Peyer's patch (tissue), 4 donors: ENCODE data around the gene KIRREL3. TPM values are rescaled to one million over a fixed set of nuclear protein-coding genes. Genes with fewer than 3 reads are reported as not detected.

Experiments used
- DNase-seq, 3 donors: peaks; one replicate each; pipeline ENCODE4 v3.0.0-alpha.2; 2017 to 2019
- H3K27ac ChIP-seq, 4 donors: fragments of 200-600 bp; sonication (generic); one replicate each; pipeline ENCODE4 v1.5.1; 2016 to 2019
- H3K27me3 ChIP-seq, 2 donors: fragments of 200-600 bp; sonication (generic); one replicate each; pipeline ENCODE4 v1.5.1; 2019
- H3K36me3 ChIP-seq, 3 donors: fragments of 200-600 bp; sonication (generic); one replicate each; pipeline ENCODE4 v1.5.1; 2016 to 2019
- H3K4me1 ChIP-seq, 4 donors: fragments of 200-600 bp; sonication (generic); one replicate each; pipeline ENCODE4 v1.5.1; 2016 to 2019
- H3K4me3 ChIP-seq, 4 donors: fragments of 200-600 bp; sonication (generic); 1 replicate in 3 of 4; 2 replicates in 1 of 4; pipeline ENCODE4 v1.5.1; 2016 to 2019; ENCODE audit warnings: mild to moderate bottlenecking in 1 of 4
- H3K9me3 ChIP-seq, 4 donors: fragments of 200-600 bp; sonication (generic); one replicate each; pipeline ENCODE4 v1.5.1; 2016 to 2019; ENCODE audit warnings: mild to moderate bottlenecking in 1 of 4
- POLR2A ChIP-seq, 2 donors: fragments of 450-650 bp; IDR thresholded peaks; one replicate each; pipeline ENCODE4 v1.5.1; 2017; ENCODE audit warnings: antibody characterized with exemption in 2 of 2, mild to moderate bottlenecking in 2 of 2, moderate library complexity in 2 of 2
- total RNA-seq, 4 donors: library from RNA; depleted of rRNA; stranded (reverse); fragments of >200 nt; gene quantifications; one replicate each; pipeline ENCODE4 v1.1.0, GENCODE V29; 2016
- TF ChIP-seq, protein P1 (sequence below), 6 experiments: fragments of 450-650 bp in 4 of 6; fragments of 200-600 bp in 2 of 6; sonication (generic) in 1 of 6; IDR thresholded peaks; one replicate each; pipeline ENCODE4 v1.5.1; 2017 to 2019; ENCODE audit warnings: antibody characterized with exemption in 6 of 6, mild to moderate bottlenecking in 3 of 6, moderate library complexity in 1 of 6

KIRREL3 gene
- total RNA-seq, 4 donors from 2014 or later: 0.83 TPM; not detected in 3

GRCh38 chr11:126601550-126602215, 398.9 kb downstream of the KIRREL3 start:
- DNase-seq: no peak
- Histone ChIP-seq H3K9me3 (no peaks in the 10 kb centered on the region), H3K27ac (no peak overlapping the region), H3K4me1 (no peaks in the 10 kb centered on the region), H3K27me3 (no peaks in the 10 kb centered on the region), H3K36me3 (no peaks in the 10 kb centered on the region), H3K4me3 (no peak overlapping the region)
- TF ChIP-seq, protein P1, sequence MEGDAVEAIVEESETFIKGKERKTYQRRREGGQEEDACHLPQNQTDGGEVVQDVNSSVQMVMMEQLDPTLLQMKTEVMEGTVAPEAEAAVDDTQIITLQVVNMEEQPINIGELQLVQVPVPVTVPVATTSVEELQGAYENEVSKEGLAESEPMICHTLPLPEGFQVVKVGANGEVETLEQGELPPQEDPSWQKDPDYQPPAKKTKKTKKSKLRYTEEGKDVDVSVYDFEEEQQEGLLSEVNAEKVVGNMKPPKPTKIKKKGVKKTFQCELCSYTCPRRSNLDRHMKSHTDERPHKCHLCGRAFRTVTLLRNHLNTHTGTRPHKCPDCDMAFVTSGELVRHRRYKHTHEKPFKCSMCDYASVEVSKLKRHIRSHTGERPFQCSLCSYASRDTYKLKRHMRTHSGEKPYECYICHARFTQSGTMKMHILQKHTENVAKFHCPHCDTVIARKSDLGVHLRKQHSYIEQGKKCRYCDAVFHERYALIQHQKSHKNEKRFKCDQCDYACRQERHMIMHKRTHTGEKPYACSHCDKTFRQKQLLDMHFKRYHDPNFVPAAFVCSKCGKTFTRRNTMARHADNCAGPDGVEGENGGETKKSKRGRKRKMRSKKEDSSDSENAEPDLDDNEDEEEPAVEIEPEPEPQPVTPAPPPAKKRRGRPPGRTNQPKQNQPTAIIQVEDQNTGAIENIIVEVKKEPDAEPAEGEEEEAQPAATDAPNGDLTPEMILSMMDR (IDR thresholded peaks at IDR 0.05): no peak
- no peak for TF ChIP-seq POLR2A (IDR thresholded peaks at IDR 0.05)

- Histone ChIP-seq H3K27ac (no peak overlapping the region), H3K36me3 (no peaks in the 10 kb centered on the region), H3K4me3 (no peak overlapping the region), H3K4me1 (no peaks in the 10 kb centered on the region), H3K27me3 (no peaks in the 10 kb centered on the region), H3K9me3 (no peaks in the 10 kb centered on the region)
- no peak for DNase-seq
- TF ChIP-seq, protein P1 (IDR thresholded peaks at IDR 0.05): no peak
- TF ChIP-seq POLR2A (IDR thresholded peaks at IDR 0.05): no peak
Observed at GRCh38 chr11:126601136-126601535, 399.4 kb downstream of the KIRREL3 start.

DNA sequence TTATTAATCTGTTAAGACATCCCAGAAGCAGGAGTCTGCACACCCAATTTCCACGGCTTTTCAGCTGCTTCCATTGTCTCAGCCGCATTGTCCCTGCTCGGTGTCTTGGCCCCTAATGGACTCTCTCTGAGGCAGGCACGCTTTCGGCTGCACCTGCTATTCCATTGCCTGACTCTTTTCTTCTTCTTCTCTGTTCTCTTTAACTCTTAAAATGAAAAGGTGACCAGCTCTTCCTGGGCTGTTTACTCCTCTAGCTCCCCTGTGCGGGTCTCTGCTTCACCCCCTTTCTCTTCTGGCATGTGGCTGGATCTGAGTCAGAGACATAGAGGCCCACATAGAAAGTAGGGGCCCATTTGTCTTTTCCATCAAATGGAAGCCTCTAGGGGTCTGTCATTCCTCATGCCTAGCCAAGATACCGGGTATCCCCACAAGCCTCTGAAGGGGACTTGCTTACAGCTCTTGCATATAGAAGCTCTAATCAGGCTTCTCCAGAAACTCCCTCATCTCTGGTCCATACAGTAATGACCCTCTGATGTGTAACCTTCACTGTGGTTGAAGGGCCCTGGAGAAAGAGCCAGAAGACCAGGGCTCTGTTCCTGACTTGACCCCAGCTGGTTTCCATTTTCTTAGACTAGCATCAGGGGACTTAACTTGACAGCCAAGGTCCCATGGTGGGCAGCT, 401.2 kb downstream of the KIRREL3 start:
- TF ChIP-seq, protein P1 (IDR thresholded peaks at IDR 0.05): no peak
- TF ChIP-seq POLR2A (IDR thresholded peaks at IDR 0.05): no peak
- no peak for DNase-seq
- Histone ChIP-seq H3K36me3 (no peaks in the 10 kb centered on the region), H3K27me3 (no peaks in the 10 kb centered on the region), H3K9me3 (no peaks in the 10 kb centered on the region), H3K4me3 (no peak overlapping the region), H3K4me1 (no peaks in the 10 kb centered on the region), H3K27ac (no peak overlapping the region)

DNA sequence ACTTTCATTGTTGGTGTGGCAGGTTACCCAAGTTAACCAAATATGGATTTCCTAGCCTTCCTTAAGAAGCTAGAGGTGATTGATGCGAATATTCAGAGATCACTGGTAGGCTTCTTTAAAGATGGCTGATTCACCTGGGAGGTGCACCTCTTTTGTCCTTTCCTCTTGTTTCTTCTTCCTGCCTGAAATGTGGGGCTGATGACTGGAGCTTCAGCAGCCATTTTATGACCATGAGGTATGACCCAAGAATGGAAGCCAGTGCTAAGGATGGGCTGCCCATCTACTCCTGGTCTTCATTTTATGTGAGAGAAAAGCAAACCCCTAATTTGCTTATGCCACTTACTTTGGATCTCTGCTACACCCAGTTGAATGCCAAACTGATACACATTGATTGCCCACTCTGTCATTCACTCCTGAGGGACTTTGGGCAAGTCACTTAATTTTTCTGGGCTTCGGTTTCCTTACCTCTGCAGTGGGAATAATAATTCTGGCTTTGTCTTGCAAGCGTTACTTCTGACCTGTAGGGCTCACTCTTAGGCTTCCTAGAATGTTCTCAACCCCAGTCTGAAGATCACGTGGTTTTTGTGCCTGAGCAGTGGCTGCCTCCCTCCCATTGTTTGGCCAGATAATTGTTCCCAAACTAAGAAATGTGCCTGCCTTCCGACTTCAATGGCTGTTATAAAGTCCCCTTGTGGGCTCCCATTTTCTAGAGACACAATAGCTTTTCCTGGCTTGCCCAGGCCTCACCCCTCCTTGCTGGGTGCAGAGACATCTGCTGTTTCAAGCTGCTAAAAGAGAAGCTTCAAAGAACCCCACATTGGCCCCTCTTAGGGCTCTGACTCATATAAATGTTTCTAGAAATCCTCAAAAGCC, 402.0 kb downstream of the KIRREL3 start:
- Histone ChIP-seq H3K27ac (no peak overlapping the region), H3K36me3 (no peaks in the 10 kb centered on the region), H3K27me3 (no peaks in the 10 kb centered on the region), H3K4me1 (no peaks in the 10 kb centered on the region), H3K4me3 (no peak overlapping the region), H3K9me3 (no peaks in the 10 kb centered on the region)
- no peak for TF ChIP-seq POLR2A (IDR thresholded peaks at IDR 0.05)
- TF ChIP-seq, protein P1 (IDR thresholded peaks at IDR 0.05): no peak
- no peak for DNase-seq

GRCh38 chr11:126597041-126597440, 403.5 kb downstream of the KIRREL3 start:
- H3K4me1 ChIP-seq: no peaks in the 10 kb centered on the region
- no peak overlapping the region for H3K27ac ChIP-seq
- H3K27me3 ChIP-seq: no peaks in the 10 kb centered on the region
- no peak for DNase-seq
- no peak for TF ChIP-seq POLR2A (IDR thresholded peaks at IDR 0.05)
- TF ChIP-seq, protein P1 (IDR thresholded peaks at IDR 0.05): no peak
- no peaks in the 10 kb centered on the region for H3K9me3 ChIP-seq
- no peak overlapping the region for H3K4me3 ChIP-seq
- no peaks in the 10 kb centered on the region for H3K36me3 ChIP-seq
